HCEC 1CT (cell line): Measurements from ENCODE around the gene NOS2.
A peak's percentile ranks its signal among the peaks of the same experiment; 100 is the strongest.

Experiments
- DNase-seq: peaks from one replicate; pipeline ENCODE4 v3.0.0-alpha.2; 2017

Gene NOS2

DNA sequence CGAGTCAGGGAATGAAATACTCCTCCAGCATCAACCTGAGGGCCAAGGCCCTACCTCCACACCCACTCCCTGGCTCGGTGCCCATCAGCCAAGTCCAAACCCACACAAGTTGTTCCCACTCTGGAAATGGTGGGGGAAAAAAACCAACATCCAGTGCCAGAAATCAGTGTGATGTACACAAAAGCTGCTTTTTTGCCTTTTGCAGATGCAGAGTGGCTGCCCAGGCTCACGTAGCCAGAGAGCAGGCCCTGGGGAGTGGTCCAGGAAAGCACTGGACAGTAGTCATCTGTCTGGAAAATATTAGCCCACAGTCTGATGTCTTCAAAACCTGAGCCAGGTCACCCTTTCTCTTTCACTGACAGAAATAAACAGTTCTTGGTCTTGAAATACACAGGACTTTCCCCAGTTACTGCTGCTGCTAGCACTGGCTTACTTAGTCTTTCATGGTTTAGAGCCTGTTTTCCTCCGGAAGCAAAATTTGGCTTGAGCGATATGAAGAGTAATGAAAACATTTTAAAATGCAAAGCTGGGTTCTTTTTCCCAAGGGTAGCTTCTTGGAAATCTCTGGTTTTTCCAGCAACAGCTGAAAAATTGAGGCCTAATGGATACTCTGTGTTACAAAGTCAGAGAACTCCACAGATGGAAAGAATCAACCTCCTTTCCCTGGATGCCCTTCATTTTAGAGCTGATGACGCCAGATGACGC lies 18.2 kb upstream of the NOS2 start:
- DNase-seq: no peak

- DNase-seq: no peak
Measured at GRCh38 chr17:27817731-27818130, 17.4 kb upstream of the NOS2 start.

- DNase-seq: no peak
Measured at GRCh38 chr17:27816946-27817345, 16.6 kb upstream of the NOS2 start.

GRCh38 chr17:27811961-27812360 lies 11.6 kb upstream of the NOS2 start:
- no peak for DNase-seq

DNA sequence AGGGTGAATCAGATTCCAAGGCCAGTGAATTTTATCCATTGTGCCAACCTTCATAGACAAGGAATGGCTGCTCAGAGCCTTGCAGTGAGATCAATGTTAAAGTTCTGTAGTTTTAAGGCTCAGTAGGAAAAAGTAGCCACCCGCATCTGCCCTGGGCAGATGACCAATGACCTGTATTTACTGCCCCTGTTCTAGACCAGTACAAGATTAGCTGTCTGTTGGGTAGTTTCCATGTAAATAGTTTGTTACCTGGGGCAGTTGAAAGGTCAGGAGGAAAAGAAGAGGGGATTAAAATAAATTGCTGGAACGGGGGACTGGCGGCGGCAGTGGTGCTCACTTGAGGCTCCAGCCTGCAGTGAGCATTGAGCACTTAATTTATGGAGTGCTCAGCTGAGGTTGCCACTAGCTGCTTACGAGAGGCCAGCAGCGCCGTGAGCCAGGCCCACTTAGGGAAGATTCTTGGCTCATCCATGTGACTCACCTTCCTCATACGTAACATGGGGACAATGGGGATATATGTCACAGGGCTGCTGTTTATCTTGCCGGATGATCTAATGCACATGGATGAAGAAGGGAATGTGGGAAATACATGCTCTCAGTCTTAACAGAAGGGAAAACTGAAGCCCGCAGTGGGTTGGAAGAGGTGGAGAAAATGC lies 10.7 kb upstream of the NOS2 start:
- peak; percentile 20 for DNase-seq

DNA sequence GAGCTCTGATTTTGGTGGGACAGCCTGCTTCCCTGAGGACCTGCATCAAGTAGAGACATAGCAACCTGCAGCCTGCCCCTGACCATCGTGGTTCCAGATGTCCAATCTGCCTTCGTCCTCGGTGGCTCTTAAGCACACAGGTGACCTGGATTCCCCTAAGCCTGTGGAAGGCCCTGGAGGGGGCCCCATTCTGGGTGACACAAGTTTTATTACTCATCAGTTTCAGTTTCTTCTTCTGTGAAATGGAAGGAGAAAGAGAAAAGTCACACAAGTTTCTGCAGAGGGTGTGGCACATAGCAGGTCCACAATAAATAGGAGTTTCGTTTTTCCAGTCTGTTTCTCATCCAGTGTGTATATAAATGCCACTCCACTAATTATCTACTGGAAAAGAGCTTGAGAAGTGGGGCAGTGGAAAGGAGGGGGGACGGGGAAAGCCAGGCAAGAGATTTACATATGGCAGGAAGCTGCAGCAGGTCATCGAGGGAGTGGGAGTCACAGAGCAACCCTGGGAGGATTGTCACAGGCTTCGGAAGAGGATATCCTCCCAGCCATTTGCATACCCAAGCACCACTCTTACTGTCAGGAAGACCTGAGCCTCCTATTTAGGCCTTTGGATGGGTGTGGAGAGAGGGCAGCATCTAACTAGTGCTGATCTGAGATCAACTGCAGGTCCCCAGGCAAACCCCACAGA lies 10.0 kb upstream of the NOS2 start:
- DNase-seq: no peak

DNA sequence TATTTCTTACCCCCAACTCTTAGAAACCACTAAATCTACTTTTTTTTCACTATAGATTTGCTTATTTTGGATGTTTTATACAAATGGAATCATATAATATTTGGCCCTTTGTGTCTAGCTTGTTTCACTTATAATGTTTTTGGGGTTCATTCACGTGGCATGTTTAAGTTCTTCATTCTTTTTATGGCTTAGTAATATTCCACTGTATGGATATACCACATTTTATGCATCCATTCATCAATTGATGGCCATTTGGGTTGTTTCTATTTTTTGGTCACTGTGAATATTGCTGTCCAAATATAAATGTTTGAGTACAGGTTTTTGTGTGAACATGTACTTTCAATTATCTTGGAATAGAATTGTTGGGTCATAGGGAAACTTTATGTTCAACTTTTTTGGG lies 9.2 kb upstream of the NOS2 start:
- no peak for DNase-seq

GRCh38 chr17:27808628-27809027 lies 8.3 kb upstream of the NOS2 start:
- no peak for DNase-seq

GRCh38 chr17:27807567-27808470 lies 7.5 kb upstream of the NOS2 start:
- DNase-seq: no peak

DNA sequence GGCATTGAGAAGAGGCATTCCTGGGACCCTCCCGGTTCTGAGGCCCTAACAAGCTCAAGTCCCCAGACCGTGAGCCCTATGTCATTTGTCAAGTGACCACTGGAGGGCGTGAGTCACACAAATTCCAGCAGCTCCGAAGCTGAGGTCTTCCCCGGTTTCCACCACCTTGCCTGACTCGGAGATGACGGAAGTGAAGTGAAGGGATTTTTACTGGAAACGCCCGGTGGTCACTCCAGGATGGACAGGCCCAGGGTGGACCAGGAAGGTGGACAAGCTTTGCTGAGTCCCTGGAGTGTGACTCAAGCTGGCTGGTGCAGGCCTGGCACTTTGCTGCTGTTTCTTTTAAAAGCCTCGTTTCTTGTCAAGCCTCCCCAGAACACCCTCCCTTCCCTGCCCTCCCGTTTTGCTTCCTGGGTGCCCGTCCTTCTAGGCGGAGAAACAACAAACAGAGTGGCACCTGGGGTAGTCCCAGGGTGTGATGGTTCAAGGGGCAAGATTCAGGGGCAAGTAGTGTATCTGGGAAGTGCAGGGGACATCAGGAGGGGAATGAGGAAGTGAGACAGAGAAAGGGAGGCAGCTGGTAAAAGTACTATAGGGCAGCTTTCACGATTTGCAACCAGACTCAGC lies 5.3 kb upstream of the NOS2 start:
- DNase-seq: peak; percentile 66

DNA sequence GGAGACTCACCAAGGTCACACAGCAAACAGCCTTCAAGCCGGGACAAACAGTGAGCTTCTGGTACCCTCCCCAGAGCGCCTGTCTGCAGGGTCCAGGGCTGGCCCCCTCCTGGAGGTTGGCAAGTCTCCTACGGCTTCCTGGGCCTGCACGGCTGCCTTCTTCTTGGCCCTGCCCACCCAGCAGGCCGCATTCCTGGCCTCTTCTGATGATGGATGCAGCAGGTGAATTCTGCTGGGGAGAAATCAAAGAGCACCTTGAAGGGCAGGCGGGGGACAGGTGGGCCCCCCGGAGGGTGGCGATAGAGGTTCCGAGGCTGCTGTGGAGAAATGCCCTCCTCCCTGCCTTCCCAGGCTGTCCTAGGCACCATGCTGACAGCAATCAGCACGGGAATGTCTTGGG lies 3.8 kb upstream of the NOS2 start:
- DNase-seq: no peak

- DNase-seq: no peak
Measured at GRCh38 chr17:27802962-27803680, 2.8 kb upstream of the NOS2 start.

GRCh38 chr17:27802033-27802432 lies 1.7 kb upstream of the NOS2 start:
- no peak for DNase-seq

DNA sequence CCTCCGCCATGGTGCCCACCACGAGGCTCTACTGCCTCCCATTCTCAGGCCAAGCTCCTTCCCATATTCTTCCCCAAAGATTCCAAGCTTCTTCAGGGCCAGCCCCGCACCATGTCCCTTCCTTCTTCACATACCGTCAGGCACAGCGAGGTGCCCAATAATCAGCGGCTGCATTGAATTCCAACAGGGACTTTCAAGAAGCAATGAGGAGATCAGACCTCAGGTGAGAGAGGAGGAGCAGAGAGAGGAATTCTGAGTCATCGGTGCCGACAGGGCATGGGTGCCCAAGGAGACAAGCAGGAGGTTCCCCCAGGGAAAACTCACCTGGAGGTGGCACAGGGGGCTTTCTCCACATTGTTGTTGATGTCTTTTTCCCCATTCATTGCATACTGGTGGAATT lies 2.0 kb downstream of the NOS2 start:
- DNase-seq: no peak

DNA sequence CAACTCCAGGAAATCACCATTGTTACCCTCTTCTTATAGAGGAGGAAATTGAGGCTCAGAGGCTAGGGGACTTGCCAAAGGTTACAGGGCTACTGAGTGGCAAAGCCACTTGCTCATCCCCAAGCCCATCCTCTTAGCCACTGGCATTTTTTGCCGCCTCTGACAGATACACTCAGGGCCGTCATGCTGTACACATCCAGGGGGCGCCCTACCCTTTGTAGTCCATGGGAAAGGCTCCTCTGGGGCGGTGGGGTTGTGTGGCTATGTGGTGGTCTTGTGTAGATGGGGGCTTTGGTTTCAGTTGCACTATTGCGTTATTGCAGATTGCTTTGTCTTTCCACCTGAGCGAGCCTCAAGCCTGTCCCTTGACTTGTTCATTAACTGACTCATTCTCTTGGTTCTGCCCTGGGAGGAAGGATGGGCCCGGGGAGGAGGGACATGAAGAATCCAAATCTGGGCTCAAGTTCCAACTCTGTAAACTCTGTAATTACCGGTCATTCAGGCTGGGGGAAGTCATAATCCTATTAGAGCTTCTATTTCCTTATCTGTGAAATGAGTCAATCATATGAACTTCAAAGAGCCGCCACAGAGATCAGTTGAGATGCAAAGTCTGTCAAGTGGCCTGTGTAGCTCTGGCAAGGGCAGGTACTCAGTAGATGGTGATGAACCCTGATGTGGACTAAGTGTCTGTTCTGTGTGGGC lies 2.8 kb downstream of the NOS2 start:
- DNase-seq: no peak

- no peak for DNase-seq
Measured at GRCh38 chr17:27793906-27794569, 6.3 kb downstream of the NOS2 start.

DNA sequence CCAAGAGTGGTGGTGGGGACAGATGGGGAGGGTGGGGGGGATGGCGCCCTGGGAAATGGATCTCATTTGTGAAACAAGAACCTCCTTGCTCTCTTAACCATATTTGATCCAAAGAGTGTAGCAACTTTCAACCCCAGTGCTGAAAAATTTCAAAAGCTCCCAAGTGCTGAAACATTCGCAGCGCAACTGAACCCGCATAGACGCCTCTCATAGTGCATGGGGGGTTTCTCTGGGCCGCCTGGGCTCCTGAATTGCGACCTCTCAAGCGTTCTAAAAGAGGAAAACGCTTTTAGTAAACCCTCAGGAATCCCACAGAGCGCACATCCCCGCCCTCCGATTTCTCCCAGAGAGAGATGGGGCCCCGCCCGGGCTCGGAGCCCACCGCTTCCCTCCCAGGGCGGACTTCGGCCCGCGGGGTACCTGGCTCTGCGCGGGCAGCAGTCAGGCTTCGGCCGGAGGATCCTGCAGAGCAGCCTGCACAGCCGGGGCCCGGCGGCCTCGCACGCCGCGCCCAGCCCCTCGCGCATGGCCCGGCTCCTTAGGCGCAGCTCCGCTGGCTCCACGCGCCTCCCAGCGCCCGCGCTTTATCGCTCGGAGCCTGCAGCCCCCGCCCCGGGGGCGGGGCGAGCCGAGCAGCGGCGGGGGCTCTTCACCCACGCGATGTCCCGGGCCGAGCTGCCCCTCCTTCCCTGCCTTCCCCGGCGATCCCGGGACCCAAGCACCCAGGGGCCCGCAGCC lies 7.0 kb downstream of the NOS2 start:
- DNase-seq: no peak

DNA sequence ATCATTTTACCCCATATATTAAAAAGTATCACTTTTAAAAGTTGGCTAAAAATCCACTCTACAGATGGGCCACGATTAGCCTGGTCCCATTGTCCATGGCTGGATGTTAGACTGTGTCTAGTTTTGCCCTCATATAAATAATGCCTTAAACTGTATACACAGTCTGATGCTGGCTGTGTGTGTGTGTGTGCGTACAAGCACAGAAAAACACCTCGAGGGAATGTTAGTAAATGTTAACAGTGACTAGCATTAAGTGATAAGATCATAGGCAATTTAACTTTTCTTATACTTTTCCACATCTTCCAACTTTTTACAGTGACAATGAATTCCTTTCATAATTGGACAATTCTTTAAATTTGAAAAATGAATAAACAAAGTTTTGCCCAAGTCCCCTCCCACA lies 8.2 kb downstream of the NOS2 start:
- no peak for DNase-seq

DNA sequence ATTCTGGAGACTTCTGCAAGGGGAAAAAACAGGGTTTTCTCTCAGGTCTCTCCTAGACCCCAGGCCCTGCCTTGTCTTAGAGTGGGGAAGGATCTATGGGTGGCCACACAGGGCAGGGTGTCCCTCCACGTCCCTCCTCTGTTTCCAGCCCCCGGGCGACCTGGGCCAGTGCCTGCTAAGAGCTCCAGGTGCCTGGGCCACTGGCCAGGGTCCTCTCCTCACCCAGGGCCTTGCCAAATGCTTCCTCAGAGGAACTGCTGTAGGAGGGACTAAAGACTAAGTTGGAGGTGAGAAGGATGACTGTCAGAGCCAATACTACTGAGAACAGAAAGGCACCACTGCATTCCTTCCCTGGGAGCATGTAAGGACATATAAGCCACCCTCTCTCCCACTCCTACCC lies 11.4 kb downstream of the NOS2 start:
- DNase-seq: no peak
